KOPT-K1 (cell line): Measurements from ENCODE around the gene DLG2.
"Not testable (repeated sequence)": the region's sequence is repeated elsewhere in the genome, so short reads cannot be mapped to it uniquely, and the experiment has no call there.

ENCODE experiments used
- H3K27ac ChIP-seq: fragments of 200-600 bp; sonication (generic); 2 replicates; pipeline ENCODE4 v1.5.1; 2016; ENCODE audit warnings: antibody characterized with exemption, mild to moderate bottlenecking, low read depth, low read length; ENCODE audit not compliant: poor library complexity, severe bottlenecking
- H3K36me3 ChIP-seq: fragments of 200-600 bp; sonication (generic); 2 replicates; pipeline ENCODE4 v1.5.1; 2017; ENCODE audit warnings: antibody characterized with exemption, mild to moderate bottlenecking, low read length, moderate library complexity; ENCODE audit not compliant: insufficient read depth
- H3K9me3 ChIP-seq: fragments of 200-600 bp; sonication (generic); 2 replicates; pipeline ENCODE4 v1.5.1; 2017; ENCODE audit warnings: antibody characterized with exemption, low read length, mild to moderate bottlenecking; ENCODE audit not compliant: insufficient read depth, poor library complexity, severe bottlenecking

The DLG2 gene

DNA sequence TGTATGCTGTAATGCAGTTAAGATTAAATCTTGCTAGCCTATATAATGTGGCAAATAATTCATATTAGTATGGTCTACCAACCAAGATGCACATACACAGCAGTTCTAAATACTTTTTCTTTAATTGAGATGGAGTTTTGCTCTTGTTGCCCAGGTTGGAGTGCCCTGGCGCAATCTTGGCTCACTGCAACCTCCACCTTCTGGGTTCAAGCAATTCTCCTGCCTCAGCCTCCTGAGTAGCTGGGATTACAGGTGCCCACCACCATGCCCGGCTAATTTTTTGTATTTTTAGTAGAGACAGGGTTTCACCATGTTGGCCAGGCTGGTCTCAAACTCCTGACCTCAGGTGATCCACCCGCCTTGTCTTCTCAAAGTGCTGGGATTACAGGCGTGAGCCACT, 27.2 kb upstream of the DLG2 start:
- peaks cover 85% of the 10 kb centered on the region for H3K36me3 ChIP-seq
- not testable (repeated sequence) for H3K27ac ChIP-seq, H3K9me3 ChIP-seq

DNA sequence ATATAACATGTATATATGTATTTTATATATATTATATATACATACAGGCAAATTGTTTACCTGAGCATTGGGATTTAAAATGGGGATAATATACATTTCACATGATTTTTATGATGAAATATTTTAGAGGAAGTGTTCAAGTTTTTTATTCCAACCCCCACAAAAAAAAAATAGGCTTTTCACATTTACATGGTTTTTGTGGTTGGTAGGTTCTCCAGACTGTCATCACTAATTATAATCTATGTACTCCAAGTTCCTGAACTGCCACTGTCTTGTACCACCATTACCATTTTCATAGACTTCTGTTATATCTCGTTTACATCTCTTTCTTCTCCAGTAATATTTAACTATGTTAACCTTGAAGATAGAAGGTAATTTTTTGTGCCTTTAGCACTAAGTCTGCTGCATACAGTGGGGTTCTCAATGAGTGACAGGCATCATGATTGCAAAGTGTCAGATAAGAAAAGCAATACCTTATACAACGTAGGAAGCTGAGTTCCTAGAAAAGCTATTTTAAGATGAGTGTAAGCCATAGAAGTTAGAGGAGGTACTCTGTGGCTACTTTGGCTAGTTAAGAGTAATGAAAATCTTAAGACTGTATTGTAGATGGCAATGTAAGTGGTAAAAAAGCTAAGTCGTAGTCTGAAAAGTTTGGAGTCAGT, 25.8 kb upstream of the DLG2 start:
- Histone ChIP-seq H3K36me3 (peaks cover 71% of the 10 kb centered on the region), H3K9me3 (no peaks in the 10 kb centered on the region), H3K27ac (no peak overlapping the region)

DNA sequence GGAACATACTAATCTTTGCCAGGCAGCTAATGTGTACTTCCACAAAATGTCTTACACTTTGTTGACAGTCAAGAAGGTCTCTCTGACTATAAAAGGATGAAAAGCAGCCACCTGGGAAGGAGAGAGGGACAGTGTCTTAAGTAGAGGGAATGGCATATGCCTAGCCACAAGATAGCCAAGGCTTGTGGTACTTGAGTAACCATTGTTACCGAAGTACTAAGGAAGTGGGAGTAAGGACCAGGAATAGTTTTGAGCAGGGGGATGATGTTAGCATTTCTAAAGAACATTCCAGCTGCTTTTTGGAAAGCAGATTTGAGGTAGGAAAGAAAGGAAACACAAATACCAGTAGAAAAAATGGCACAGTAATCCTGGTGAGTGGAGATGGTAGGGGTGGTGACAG, 24.0 kb upstream of the DLG2 start:
- Histone ChIP-seq H3K27ac (no peak overlapping the region), H3K9me3 (no peaks in the 10 kb centered on the region), H3K36me3 (peaks cover 53% of the 10 kb centered on the region)

DNA sequence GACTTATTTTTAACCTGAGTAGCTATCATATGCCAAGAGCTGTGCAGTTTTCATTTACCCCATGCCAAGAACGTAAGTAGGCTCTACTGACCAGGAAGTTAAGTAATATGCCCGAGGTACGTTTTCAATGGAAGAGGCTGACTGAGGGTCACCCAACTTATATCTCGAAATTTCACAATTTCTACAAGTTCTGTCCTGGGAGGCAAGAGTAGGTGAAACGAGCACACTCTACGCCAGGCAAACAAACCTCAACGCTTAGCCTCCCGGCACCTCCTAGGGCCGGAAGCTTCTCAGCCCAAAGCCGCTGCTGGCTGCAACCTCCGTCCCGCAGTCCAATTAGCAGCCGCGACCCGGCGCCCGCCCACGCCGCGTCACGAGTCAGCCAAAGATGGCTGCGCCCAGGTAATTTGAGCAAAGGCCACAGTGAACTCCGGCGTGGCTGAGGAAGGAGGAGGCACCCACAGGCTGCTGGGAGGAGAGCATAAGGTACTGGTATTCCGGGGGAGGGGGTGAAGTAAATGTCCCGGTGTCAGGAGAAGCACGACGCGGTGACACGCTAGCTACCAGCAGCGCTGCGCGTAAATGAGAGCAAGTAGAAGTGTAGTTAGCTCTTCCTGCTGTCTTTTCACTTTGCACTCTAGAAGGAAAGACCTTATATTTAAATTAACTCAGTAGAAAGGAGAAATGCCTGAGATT, 20.6 kb upstream of the DLG2 start, which contains the start of gene TMEM126A:
TSS of gene TMEM126A (plus strand) at position 364 of the 696 bp plus-strand sequence. CDS start 2,289 bp downstream, outside the sequence.
- Histone ChIP-seq H3K36me3 (peaks cover 21% of the 10 kb centered on the region), H3K27ac (peak within 1 kb of the TSS; percentile 67), H3K9me3 (no peaks in the 10 kb centered on the region)

DNA sequence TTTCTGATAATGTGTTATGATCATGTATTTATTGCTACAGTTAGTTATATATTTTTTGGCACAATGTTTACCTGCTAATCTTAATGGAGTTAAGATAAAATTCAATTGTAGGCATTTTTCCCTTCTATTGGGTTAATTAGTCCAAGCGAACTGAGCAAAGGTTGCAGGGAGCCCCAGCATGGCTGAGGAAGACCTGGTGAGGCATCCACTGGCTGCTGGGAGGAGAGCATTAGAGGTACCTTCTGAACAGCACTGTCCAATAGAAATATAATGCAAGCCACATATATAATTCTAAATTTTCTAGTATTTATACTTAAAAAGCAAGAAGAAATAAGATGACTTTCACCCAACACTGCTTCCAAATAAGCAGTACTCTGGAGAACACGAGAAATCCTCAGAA, 19.9 kb upstream of the DLG2 start:
- Histone ChIP-seq H3K36me3 (peaks cover 19% of the 10 kb centered on the region), H3K9me3 (no peaks in the 10 kb centered on the region), H3K27ac (peak overlapping the region; percentile 67)

DNA sequence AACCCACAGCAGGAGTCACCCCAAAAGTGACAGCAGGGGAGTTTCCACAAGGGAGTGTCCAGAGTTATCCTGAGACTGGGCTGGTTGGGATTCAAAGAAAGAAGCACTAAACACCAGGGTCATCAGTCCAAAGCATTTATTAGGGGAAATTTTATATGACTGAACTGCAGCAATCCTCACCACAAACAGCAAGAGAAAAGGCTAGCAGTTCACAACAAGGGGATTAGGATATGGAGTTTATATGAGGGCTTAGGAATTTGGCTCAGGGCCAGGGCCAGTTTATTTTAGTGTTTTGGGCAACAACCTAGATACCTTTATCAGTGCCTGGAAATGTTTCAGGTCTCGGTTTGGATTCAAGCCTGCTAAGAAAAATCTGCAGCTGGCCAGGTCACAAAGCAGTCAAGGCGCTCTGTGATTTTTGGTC, 16.1 kb upstream of the DLG2 start:
- peaks cover 11% of the 10 kb centered on the region; the same call in 1 of the 2 replicates for H3K36me3 ChIP-seq
- H3K9me3 ChIP-seq, result no peaks in the 10 kb centered on the region

DNA sequence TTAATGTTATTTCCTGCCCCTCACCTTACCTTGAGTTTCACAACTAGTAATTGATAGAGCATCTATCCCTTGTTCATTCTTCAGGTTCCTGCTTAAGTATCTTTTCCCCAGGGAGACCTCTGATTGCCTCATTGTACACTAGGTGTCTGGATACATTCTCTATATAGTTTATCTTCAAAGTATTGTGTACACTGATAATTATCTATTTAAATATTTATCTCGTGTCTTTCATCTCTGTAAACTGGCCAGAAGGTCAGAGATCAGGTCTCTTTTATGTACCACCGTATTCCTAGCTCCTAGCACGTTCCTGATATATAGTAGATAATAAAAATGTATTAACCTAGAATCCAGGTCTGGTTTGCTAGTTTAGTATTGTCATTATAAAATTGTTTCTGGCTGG, 7.6 kb upstream of the DLG2 start:
- peaks cover 72% of the 10 kb centered on the region for H3K36me3 ChIP-seq
- H3K27ac ChIP-seq, result no peak overlapping the region
- H3K9me3 ChIP-seq, result no peaks in the 10 kb centered on the region

More for the DNA sequence above, 16.1 kb upstream of the DLG2 start:
- H3K27ac ChIP-seq, result no peak overlapping the region

DNA sequence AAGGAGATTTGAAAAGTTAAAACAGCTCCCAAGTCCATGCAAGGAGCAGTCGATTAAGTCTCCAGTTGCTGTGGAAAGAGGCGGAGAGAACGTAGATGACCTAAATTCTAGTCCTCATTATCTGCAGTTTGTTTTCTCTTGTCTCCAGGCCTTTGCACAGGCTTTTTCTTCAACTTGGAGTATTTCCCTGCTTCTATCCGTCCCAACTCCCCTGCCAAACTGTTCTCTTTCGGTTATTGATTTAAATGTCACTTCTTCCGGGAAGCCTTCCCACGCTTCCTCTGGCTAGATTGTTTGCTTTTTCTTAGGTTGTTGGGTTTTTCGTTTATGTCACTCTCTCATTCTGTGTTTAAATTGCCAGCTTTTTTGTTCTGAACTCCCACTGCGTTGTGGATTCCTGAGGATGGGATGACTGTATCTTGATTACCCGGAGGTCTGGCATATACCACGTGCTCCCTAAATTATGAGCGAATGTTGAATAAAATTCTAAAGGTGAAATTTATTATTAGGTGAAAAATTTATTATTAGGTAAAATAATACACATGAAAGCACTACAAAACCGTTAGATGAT, 1.7 kb upstream of the DLG2 start:
- peaks cover 19% of the 10 kb centered on the region for H3K36me3 ChIP-seq
- H3K27ac ChIP-seq, result peak overlapping the region; percentile 62
- no peaks in the 10 kb centered on the region for H3K9me3 ChIP-seq

DNA sequence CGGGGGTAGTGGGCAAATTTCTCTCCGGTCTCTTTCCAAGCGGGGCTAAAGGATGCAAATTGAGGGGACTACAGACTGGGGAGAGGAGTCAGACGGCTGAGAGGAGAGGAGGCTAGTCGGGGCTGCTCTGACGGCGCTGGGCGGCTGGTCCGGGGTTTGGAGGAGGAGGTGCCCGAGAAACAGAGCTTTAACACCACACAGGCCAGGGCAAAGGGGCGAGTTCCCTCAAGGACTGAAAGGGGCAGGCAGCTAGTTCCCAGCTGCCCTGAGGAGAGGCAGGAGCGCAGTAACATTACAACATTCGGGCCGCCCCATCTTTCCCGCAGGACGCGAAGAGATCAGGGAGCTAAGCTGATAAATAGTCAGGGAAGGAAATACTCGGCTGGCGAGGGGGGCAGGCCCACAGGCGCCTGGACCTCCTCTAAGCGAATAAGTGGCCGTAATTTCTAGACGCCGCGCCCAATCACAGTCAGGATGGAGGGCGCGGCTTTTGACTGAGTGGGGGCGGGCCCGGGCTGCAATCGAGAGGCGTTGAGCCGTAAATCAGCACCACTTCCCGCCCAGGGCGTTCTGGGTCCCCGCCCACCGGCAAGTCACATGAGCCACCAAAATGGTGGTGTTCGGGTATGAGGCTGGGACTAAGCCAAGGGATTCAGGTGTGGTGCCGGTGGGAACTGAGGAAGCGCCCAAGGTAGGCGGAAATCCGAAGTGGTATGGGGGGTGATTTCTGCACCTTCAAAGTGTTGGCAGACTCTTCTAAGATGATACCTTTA, 1.0 kb upstream of the DLG2 start, which contains the start of gene TMEM126B:
TSS of gene TMEM126B (plus strand) at position 596 of the 773 bp plus-strand sequence. CDS start at position 611, 15 bp downstream.
- Histone ChIP-seq H3K27ac (peak within 1 kb of the TSS; percentile 62), H3K9me3 (no peaks in the 10 kb centered on the region), H3K36me3 (peaks cover 13% of the 10 kb centered on the region)

DNA sequence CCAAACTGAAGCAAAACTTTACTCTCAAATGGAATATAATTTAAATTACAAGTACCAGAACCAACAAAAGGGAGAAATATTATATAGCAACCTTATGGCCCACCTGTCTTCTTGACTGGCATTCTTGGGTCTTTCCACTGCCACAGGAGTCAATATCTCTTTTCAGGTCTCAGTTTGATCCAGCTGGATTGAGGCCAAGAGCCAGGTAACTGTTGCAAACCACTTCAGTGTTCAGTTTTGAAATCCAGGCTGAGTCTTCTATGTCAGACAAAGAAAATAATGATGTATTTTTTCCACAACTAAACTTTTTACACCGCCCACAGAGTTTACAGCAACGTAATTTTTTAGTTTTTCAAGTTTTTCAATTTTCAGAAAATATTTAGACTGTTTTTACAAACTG, 648 bp downstream of the DLG2 start:
- H3K9me3 ChIP-seq, result no peaks in the 10 kb centered on the region
- H3K27ac ChIP-seq, result no peak overlapping the region
- peaks cover 6% of the 10 kb centered on the region for H3K36me3 ChIP-seq

DNA sequence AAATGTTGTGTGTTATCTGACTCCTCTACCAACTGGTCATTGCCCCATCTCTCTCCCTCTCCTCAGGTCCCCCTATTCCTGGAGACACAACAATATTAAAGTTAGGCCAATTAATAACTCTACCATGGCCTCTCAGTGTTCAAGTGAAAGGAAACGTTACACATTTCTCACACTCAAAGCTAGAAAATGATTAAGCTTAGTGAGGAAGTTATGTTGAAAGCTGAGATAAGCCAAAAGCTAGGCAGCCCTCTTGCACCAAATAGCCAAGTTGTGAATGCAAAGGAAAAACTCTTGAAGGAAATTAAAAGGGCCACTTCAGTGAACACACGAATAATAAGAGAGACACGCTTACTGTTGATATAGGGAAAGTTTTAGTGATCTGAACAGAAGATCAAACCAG, 6.9 kb downstream of the DLG2 start:
- no peak overlapping the region for H3K27ac ChIP-seq
- no peaks in the 10 kb centered on the region for H3K36me3 ChIP-seq
- H3K9me3 ChIP-seq, result no peaks in the 10 kb centered on the region

DNA sequence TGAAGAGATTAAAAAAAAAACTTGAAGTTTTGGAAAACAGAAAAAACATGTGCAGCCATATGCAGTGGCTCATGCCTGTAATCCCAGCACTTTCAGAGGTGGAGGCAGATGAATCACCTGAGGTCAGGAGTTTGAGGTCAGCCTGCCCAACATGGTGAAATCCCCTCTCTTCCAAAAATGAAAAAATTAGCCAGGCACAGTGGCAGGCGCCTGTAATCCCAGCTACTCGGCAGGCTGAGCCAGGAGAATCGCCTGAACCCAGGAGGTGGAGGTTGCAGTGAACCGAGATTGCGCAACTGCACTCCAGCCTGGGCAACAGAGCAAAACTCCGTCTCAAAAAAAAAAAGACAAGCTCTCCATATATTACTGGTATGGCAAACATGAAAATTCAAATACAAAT, 7.6 kb downstream of the DLG2 start:
- Histone ChIP-seq H3K36me3 (no peaks in the 10 kb centered on the region), H3K9me3 (no peaks in the 10 kb centered on the region), H3K27ac (no peak overlapping the region)

DNA sequence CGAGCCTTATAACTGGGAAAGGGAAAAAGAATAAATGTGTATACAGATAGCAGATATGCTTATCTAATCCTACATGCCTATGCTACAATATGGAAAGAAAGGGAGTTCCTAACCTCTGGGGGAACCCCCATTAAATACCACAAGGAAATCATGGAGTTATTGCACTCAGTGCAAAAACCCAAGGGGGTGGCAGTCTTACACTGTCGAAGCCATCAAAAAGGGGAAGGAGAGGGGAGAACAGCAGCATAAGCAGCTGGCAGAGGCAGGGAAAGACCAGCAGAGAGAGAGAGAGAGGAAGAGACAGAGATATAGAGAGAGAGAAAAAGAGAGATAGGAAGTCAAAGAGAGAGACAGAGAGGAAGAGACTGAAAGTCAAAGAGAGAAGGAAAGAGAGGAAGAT, 15.5 kb downstream of the DLG2 start:
- H3K9me3 ChIP-seq, H3K36me3 ChIP-seq, H3K27ac ChIP-seq: not testable (repeated sequence)

DNA sequence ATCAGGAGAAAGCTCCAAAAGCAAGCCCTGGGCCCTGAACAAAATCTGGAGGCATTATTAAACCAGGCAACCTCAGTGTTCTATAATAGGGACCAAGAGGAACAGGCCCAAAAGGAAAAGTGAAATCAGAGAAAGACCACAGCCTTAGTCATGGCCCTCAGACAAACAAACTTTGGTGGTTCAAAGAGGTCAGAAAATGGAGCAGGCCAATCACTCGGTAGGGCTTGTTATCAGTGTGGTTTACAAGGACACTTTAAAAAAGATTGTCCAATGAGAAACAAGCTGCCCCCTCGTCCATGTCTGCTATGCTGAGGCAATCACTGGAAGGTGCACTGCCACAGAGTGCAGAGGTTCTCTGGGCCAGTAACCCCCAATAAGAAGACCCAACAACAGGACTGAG, 17.9 kb downstream of the DLG2 start:
- H3K9me3 ChIP-seq, H3K27ac ChIP-seq, H3K36me3 ChIP-seq: not testable (repeated sequence)

DNA sequence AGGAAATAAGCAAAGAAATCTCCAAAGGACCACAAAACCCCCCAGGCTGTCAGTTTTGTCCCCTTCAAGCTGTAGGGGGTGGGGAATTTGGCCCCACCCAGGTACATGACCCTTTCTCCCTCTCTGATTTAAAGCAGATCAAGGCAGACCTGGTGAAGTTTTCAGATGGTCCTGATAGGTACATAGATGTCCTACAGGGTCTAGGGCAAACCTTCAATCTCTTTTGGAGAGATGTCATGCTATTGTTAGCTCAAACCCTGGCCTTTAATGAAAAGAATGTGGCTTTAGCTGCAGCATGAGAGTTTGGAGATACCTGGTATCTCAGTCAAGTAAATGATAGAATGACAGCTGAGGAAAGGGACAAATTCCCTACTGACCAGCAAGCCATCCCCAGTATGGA, 18.5 kb downstream of the DLG2 start:
- not testable (repeated sequence) for H3K27ac ChIP-seq, H3K36me3 ChIP-seq, H3K9me3 ChIP-seq
